ENCODE results near the gene UBR2.

DNA sequence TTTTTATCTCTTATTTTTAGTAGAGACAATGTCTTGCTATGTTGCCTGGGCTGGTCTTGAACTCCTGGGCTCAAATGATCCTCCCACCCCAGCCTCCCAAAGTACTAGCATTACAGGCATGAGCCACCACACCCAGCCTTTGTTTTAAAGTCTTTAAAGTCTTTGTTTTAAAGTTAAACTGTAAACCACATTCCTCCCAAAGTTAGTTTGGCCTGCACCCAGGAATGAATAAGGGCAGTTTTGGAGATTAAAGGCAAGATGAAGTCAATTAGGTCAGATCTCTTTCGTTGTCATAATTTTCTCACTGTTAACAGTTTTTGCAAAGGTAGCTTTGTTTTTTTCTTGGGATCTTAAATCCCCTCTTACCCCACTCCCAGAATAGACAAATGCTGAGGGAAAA, 63.8 kb downstream of the UBR2 start:
- TF ChIP-seq EZH2 (IDR thresholded peaks at IDR 0.05; ENCODE audit: borderline replicate concordance, low read depth, low read length, severe bottlenecking): no peak
- TF ChIP-seq, protein P1, sequence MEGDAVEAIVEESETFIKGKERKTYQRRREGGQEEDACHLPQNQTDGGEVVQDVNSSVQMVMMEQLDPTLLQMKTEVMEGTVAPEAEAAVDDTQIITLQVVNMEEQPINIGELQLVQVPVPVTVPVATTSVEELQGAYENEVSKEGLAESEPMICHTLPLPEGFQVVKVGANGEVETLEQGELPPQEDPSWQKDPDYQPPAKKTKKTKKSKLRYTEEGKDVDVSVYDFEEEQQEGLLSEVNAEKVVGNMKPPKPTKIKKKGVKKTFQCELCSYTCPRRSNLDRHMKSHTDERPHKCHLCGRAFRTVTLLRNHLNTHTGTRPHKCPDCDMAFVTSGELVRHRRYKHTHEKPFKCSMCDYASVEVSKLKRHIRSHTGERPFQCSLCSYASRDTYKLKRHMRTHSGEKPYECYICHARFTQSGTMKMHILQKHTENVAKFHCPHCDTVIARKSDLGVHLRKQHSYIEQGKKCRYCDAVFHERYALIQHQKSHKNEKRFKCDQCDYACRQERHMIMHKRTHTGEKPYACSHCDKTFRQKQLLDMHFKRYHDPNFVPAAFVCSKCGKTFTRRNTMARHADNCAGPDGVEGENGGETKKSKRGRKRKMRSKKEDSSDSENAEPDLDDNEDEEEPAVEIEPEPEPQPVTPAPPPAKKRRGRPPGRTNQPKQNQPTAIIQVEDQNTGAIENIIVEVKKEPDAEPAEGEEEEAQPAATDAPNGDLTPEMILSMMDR (IDR thresholded peaks at IDR 0.05; ENCODE audit: borderline replicate concordance, extremely low read depth, low read length, poor library complexity, severe bottlenecking): no peak
